Fibroblast of lung (primary cell): ENCODE data around the gene AP1S2. TPM values are rescaled to one million over a fixed set of nuclear protein-coding genes. Genes with fewer than 3 reads are reported as not detected.
"Not testable (repeated sequence)": the region's sequence is repeated elsewhere in the genome, so short reads cannot be mapped to it uniquely, and the experiment has no call there.

Experiments
- DNase-seq, 2 donors: peaks; one replicate each; pipeline versions ENCODE4 v3.0.0 to v3.0.0-alpha.2; 2010; ENCODE audit warnings: low read depth in 2 of 2
- H2AFZ ChIP-seq: 2 replicates; pipeline ENCODE4 v1.5.1; 2012; ENCODE audit warnings: low read length, control low read depth, inconsistent platforms
- H3K27ac ChIP-seq: 2 replicates; pipeline ENCODE4 v1.5.1; 2011; ENCODE audit warnings: low read length, control low read depth; ENCODE audit not compliant: insufficient read depth
- H3K27me3 ChIP-seq: 2 replicates; pipeline ENCODE4 v1.5.1; 2011; ENCODE audit warnings: mild to moderate bottlenecking, low read length; ENCODE audit not compliant: control insufficient read depth, insufficient read depth
- H3K36me3 ChIP-seq: 2 replicates; pipeline ENCODE4 v1.5.1; 2011; ENCODE audit warnings: low read length; ENCODE audit not compliant: control insufficient read depth, insufficient read depth
- H3K4me1 ChIP-seq: 2 replicates; pipeline ENCODE4 v1.5.1; 2011; ENCODE audit warnings: low read length; ENCODE audit not compliant: control insufficient read depth, insufficient read depth; ENCODE audit errors: extremely low read depth
- H3K4me2 ChIP-seq: 2 replicates; pipeline ENCODE4 v1.5.1; 2011; ENCODE audit warnings: low read length, control low read depth; ENCODE audit not compliant: insufficient read depth; ENCODE audit errors: extremely low read depth
- H3K4me3 ChIP-seq, 4 experiments: fragments of 200-600 bp in 1 of 4; sonication (generic) in 1 of 4; replicated peaks in 1 of 4; 2 replicates each; pipeline ENCODE4 v1.5.1; 2011 to 2016; ENCODE audit warnings: low read length in 4 of 4, low read depth in 3 of 4, mild to moderate bottlenecking in 3 of 4, control low read depth in 2 of 4, inconsistent platforms in 1 of 4, mixed read lengths in 1 of 4; ENCODE audit not compliant: insufficient read depth in 1 of 4; ENCODE audit errors: control extremely low read depth in 1 of 4
- H3K79me2 ChIP-seq: 2 replicates; pipeline ENCODE4 v1.5.1; 2012; ENCODE audit warnings: mild to moderate bottlenecking, low read length, inconsistent platforms; ENCODE audit not compliant: control insufficient read depth, insufficient read depth
- H3K9ac ChIP-seq: 2 replicates; pipeline ENCODE4 v1.5.1; 2011; ENCODE audit warnings: mild to moderate bottlenecking, low read length, control low read depth; ENCODE audit not compliant: insufficient read depth
- H3K9me3 ChIP-seq: 2 replicates; pipeline ENCODE4 v1.5.1; 2012; ENCODE audit warnings: low read depth, low read length; ENCODE audit not compliant: control insufficient read depth, insufficient read depth
- H4K20me1 ChIP-seq: 2 replicates; pipeline ENCODE4 v1.5.1; 2011; ENCODE audit warnings: low read length; ENCODE audit not compliant: control insufficient read depth, insufficient read depth; ENCODE audit errors: extremely low read depth
- EZH2 ChIP-seq: IDR thresholded peaks from 2 replicates; pipeline ENCODE4 v1.5.1; 2012; ENCODE audit warnings: low read length, control low read depth, mild to moderate bottlenecking; ENCODE audit errors: missing control alignments
- polyA plus RNA-seq, 2 donors: library from polyadenylated mRNA; depleted of rRNA in 1 of 2; stranded (reverse) in 1 of 2; unstranded in 1 of 2; fragments of >200 nt; gene quantifications; 2 replicates each; pipeline ENCODE4 v1.2.1, GENCODE V29; 2011 to 2012; ENCODE audit warnings: missing spikeins in 1 of 2
- total RNA-seq: library from RNA; depleted of rRNA; stranded (reverse); fragments of >200 nt; gene quantifications from 2 replicates; pipeline ENCODE4 v1.2.1, GENCODE V29; 2014
- TF ChIP-seq, protein P1 (sequence below), 2 donors: IDR thresholded peaks in 1 of 2; conservative IDR thresholded peaks in 1 of 2; 1 replicate in 1 of 2; 2 replicates in 1 of 2; pipeline ENCODE4 v1.5.1; 2011 to 2012; ENCODE audit warnings: low read length in 2 of 2, control low read depth in 1 of 2, inconsistent platforms in 1 of 2, low read depth in 1 of 2, mild to moderate bottlenecking in 1 of 2

Gene AP1S2
- total and polyA plus RNA-seq, 2 donors (not counting 1 experiment from before 2014, with no cell fraction given): 71.8 to 85.4 TPM

DNA sequence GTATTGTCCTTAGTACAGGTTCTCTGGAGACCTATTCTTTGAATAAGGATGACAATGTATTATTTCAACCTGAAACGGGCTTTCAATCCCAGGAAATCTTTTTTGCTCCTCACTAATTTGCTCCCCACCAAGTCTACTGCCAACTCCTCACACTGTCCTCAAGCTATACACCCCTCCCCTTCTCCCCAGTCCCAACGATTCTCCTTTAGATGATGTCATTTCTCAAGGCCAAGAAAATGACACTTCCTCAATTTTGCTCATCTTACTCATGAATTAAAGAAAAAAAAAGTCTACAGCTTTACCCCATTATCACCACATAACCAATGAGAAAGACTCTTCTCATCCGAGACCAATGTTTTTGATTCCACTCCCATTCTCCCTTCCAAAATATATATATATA lies 20.6 kb downstream of the AP1S2 start:
- H3K9me3 ChIP-seq: no peaks in the 10 kb centered on the region
- H3K79me2 ChIP-seq: no peaks in the 10 kb centered on the region
- no peak overlapping the region for H3K4me3 ChIP-seq
- no peaks in the 10 kb centered on the region for H3K4me1 ChIP-seq
- no peaks in the 10 kb centered on the region for H4K20me1 ChIP-seq
- no peak for DNase-seq
- no peak for TF ChIP-seq EZH2
- TF ChIP-seq, protein P1, sequence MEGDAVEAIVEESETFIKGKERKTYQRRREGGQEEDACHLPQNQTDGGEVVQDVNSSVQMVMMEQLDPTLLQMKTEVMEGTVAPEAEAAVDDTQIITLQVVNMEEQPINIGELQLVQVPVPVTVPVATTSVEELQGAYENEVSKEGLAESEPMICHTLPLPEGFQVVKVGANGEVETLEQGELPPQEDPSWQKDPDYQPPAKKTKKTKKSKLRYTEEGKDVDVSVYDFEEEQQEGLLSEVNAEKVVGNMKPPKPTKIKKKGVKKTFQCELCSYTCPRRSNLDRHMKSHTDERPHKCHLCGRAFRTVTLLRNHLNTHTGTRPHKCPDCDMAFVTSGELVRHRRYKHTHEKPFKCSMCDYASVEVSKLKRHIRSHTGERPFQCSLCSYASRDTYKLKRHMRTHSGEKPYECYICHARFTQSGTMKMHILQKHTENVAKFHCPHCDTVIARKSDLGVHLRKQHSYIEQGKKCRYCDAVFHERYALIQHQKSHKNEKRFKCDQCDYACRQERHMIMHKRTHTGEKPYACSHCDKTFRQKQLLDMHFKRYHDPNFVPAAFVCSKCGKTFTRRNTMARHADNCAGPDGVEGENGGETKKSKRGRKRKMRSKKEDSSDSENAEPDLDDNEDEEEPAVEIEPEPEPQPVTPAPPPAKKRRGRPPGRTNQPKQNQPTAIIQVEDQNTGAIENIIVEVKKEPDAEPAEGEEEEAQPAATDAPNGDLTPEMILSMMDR (conservative IDR thresholded peaks at IDR 0.05 in 1 of 2, IDR thresholded peaks at IDR 0.05 in 1 of 2; ENCODE audit: low read depth in 1 of 2, low read length in 2 of 2): no peak
- H3K36me3 ChIP-seq: no peaks in the 10 kb centered on the region
- H3K27ac ChIP-seq: no peak overlapping the region
- no peaks in the 10 kb centered on the region for H3K27me3 ChIP-seq
- H3K9ac ChIP-seq: no peak overlapping the region
- H3K4me2 ChIP-seq: no peak overlapping the region
- no peak overlapping the region for H2AFZ ChIP-seq

GRCh38 chrX:15831347-15831746 lies 23.3 kb downstream of the AP1S2 start:
- H3K9ac ChIP-seq, H2AFZ ChIP-seq, H3K27ac ChIP-seq, H3K4me2 ChIP-seq, DNase-seq, H3K4me3 ChIP-seq, H3K9me3 ChIP-seq, H3K36me3 ChIP-seq, H4K20me1 ChIP-seq, H3K4me1 ChIP-seq, H3K79me2 ChIP-seq, H3K27me3 ChIP-seq: not testable (repeated sequence)

DNA sequence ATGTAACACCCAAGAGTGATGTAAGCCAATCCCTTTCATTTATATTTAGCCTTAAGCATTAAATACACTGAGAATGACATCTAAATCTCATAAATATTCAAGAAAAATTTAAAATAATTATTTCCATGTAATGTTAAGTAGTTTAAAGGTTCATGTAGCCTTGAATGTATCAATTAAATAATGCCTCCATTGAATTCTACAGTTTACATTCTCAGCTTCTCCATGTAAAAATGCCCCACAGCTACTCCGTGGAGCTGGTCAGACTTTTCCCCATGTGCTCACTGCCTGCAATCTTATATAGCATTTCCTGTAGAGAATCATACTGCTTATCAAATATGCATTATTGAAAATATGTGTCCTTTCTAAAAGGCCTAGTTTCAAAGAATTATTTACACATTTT lies 25.4 kb downstream of the AP1S2 start:
- H2AFZ ChIP-seq: no peak overlapping the region
- no peaks in the 10 kb centered on the region for H3K4me1 ChIP-seq
- H3K4me3 ChIP-seq: no peak overlapping the region
- H3K27ac ChIP-seq: no peak overlapping the region
- H3K79me2 ChIP-seq: no peaks in the 10 kb centered on the region
- H3K4me2 ChIP-seq: no peak overlapping the region
- no peak for TF ChIP-seq EZH2
- TF ChIP-seq, protein P1 (conservative IDR thresholded peaks at IDR 0.05 in 1 of 2, IDR thresholded peaks at IDR 0.05 in 1 of 2; ENCODE audit: low read depth in 1 of 2, low read length in 2 of 2): no peak
- no peak for DNase-seq
- no peaks in the 10 kb centered on the region for H3K36me3 ChIP-seq
- H3K9ac ChIP-seq: no peak overlapping the region
- no peaks in the 10 kb centered on the region for H4K20me1 ChIP-seq
- no peaks in the 10 kb centered on the region for H3K27me3 ChIP-seq
- no peaks in the 10 kb centered on the region for H3K9me3 ChIP-seq
